Right ventricle myocardium inferior (tissue), 1 donor: Measurements from ENCODE around the gene MFAP4. TPM values are rescaled to one million over a fixed set of nuclear protein-coding genes. Genes with fewer than 3 reads are reported as not detected.

Source experiments
- ATAC-seq: fragments of 200-7000 bp; cut with Tn5 transposase; one replicate; pipeline ENCODE4 v1.9.1; 2020; ENCODE audit warnings: mild to moderate bottlenecking, moderate library complexity
- DNase-seq: peaks from one replicate; pipeline ENCODE4 v3.0.0; 2021; ENCODE audit errors: missing footprints
- intact Hi-C: fragments of 100-400 bp; cut with DNase I; formaldehyde crosslinking; loops from one replicate; pipeline ENCODE4 v1.11.0; 2022
- total RNA-seq: library from RNA; stranded (reverse); fragmentation: NEBNext Ultra II Directional; extraction: Animal tissue kit (Norgen Biotek cat#: 25700); gene quantifications from one replicate; pipeline ENCODE4 v1.2.1, GENCODE V29; 2021
- donor health status: DM: no; HTN: yes; CAD: no; lungs with severe emphysema.

Gene MFAP4
- total RNA-seq, 1 donor from 2014 or later: 53.5 TPM

GRCh38 chr17:19411631-19412030, 24.6 kb upstream of the MFAP4 start:
- DNase-seq (no peak), ATAC-seq (peak; percentile 17)

GRCh38 chr17:19410875-19411620, 24.1 kb upstream of the MFAP4 start, which contains the start of gene RNF112:
TSS of gene RNF112 (plus strand) at chr17:19411232. CDS start at chr17:19411409, 177 bp downstream.
- DNase-seq: no peak
- peak; percentile 61 for ATAC-seq
- intact Hi-C loops: no loop called here

More at GRCh38 chr17:19411631-19412030, 24.6 kb upstream of the MFAP4 start:
- intact Hi-C loops: no loop called here

DNA sequence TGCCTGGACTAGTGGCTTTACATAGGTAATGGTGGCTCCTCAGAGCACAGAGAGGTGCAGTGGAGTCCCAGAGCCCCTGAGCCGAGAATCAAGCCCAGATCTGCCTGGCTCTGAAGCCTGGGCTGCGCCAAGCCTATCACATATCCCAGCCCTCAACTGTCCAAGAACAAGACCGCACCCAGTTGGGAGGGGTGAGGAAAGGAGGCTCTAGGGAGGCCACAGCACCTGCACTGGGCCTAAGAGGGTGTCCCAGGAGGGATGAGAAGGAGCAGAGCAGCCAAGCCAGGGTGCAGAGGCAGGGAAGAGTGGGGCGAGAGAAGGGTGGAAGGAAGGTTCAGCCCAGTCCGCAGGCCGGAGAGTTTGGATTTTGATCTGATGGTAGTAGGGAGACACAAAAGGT, 23.1 kb upstream of the MFAP4 start:
- DNase-seq (no peak), ATAC-seq (no peak)
- intact Hi-C loops: no loop called here

DNA sequence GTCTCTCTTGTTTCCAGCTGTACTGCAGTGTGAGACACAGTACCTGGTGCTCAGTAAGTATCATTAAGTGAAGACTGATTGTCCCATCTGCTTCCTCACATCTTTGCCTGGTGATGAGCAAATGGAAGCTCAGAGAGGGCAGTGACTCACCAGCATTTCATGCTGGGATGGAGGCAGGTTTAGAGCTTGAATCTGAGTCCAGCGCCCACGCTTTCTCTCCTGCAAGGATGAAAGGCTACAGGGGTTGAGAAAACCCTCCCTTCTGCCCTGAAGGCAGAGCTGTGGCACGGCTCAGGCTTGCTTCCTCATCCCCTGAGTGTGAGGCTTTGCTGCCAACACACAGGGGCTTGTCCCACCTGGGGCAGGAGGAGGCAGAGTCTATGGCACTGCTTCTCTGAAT, 22.5 kb upstream of the MFAP4 start:
- DNase-seq (no peak), ATAC-seq (no peak)
- intact Hi-C loops: no loop called here

DNA sequence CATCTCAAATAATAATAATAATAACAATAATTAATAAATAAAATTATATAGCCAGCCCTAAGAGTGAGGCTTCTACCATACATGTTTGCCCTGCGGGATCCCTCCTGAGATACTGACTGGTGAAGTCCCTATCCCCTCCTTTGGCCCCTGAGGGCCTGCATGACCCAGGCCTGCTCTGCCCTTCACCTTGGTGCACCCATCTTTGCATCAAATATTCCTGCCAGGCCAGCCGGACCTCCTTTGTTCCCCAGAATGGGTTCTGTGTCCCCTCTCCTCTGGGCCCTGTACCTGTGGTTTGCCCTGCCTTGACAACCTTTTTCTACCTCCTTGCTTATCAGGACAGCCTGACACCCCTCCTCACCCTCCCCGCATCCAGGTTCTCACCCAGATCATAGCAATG, 22.1 kb upstream of the MFAP4 start:
- DNase-seq (no peak), ATAC-seq (no peak)
- intact Hi-C loops: no loop called here

DNA sequence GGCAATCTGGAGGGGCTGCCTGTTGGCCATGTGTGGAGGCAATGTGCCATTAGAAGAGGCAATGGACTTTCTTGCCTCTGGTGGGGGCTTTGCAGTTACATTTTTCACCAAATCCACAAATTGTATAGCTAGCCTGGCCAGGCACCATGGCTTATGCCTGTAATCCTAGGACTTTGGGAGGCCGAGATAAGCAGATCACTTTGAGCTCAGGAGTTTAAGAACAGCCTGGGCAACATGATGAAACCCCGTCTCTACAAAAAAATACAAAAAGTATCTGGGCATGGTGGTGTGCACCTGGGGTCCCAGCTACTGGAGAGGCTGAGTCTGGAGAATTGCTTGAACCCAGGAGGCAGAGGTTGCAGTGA, 21.3 kb upstream of the MFAP4 start:
- intact Hi-C loops: no loop called here
- DNase-seq: no peak
- ATAC-seq: no peak

- intact Hi-C loops: no loop called here
- no peak for ATAC-seq
- no peak for DNase-seq
Observed at GRCh38 chr17:19407601-19408345, 20.8 kb upstream of the MFAP4 start.

- intact Hi-C loops: no loop called here
- DNase-seq (no peak), ATAC-seq (no peak)
Observed at GRCh38 chr17:19405114-19405513, 18.1 kb upstream of the MFAP4 start.

DNA sequence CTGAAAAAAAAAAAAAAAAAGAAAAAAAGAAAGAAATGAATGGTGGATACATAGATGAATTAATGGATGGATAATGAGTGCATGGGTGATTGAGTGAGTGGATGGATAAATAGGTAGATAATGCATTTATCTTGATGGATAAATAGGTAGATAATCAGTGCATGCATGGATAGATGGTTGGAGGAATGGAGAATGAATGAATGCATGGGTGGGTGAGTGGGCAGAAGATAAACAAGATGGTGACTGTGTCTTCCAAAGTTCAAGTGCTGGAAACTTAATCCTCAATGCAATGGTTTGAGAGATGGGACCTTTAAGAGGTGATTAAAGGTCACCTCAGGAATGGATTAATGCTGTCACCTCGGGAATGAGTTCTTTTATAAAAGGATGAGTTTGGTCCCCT, 17.3 kb upstream of the MFAP4 start:
- DNase-seq (no peak), ATAC-seq (no peak)
- intact Hi-C loops: no loop called here

- DNase-seq (no peak), ATAC-seq (no peak)
- intact Hi-C loops: no loop called here
Observed at GRCh38 chr17:19403021-19403420, 16.0 kb upstream of the MFAP4 start.

- ATAC-seq: no peak
- intact Hi-C loops: no loop called here
Observed at GRCh38 chr17:19402171-19402570, 15.2 kb upstream of the MFAP4 start.

DNA sequence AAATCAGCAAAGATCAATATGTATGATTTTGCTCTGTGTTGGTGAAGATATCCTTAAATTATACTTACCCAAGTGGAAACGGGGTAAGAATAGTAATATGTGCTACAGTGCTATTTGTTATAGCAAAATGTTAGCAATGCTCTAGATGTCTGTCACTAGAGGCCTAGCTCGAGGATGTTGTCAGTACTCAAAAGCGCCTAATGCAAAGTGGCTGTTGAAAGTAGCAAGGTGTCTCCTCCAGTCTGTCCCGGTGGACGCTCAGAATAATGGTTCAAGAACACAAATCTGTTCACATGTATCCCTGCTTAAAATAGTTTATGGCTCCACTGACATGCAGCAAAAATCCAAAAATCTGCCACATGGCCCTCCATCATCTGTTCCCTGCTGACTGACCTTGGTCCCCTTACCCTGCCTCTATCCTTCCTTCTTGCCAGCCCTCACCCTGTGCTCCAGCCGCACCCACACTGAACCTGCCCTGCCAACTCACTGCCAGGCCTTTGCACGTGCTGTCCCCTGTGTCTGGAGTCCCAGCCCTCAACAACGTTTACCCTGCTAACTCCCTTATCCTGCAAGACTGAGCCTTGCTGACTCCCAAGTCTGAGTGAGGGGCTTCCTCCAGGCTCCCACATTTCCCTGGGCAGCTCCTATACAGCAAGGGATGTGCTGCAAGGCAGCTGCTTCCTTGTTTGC, 14.5 kb upstream of the MFAP4 start:
- ATAC-seq: peak; percentile 41
- no peak for DNase-seq
- intact Hi-C loops: no loop called here

More at GRCh38 chr17:19402171-19402570, 15.2 kb upstream of the MFAP4 start:
- DNase-seq: no peak

DNA sequence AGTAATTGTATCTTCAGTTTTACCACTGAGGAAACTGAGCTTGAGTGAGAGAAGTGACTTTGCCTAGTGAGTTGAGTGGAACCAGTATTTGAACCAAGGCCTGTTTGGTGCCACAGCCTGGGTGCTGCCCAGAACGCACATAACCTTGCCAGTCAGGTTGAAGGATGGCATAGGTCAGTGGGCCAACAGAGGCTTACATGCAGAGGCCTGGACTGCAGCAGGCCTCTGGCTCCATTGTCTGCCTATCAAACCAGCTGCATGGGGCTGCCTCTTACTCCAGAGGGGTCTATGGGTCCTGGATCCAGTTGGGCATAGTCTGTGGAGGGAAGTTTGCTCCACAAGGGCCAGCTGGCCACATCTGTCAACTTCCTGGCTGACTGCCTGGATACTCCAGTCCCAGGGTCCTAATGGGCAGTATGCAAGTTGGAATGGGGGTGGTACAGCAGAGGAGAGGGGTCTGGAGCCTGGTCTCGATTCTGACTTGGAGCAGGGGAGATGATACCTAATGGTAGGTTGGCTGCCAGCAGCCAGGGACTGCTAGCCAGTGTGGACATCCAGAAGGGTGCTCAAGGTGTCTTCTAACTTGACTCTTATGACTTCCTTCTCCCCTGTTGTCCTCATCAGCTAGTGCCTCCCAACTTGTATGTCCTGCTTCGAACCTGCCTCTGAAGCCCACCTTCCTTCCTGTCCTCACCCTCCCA, 12.9 kb upstream of the MFAP4 start:
- ATAC-seq: no peak
- intact Hi-C loops: no loop called here
- DNase-seq: peak; percentile 64

- ATAC-seq (peak; percentile 86), DNase-seq (peak; percentile 83)
- intact Hi-C loops: no loop called here
Observed at GRCh38 chr17:19398301-19399181, 11.6 kb upstream of the MFAP4 start.

DNA sequence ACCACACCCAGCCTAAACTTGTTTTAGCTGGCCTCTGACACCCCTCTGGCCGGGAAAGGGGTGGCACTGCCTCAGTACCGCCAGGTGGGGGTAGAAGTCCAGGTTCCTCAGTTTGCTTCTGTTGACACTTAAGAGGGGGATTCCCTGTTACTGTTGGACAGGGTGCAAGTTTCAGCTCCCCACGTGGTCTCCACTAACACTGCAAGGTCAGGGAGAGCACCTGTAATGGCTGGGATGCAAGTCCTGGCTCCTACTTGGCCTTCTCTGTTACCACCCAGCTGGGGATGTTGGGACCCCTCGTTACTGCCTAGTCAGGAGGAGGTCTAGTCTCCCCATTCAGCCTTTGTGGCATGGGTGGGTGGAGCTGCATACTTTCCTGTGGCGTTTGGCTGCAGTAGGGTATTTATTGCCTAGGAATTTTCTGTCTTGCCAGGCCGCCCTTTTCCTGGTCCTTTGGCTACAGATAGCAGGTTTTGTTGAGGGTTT, 10.6 kb upstream of the MFAP4 start:
- DNase-seq (peak; percentile 28), ATAC-seq (no peak)
- intact Hi-C loops: no loop called here

DNA sequence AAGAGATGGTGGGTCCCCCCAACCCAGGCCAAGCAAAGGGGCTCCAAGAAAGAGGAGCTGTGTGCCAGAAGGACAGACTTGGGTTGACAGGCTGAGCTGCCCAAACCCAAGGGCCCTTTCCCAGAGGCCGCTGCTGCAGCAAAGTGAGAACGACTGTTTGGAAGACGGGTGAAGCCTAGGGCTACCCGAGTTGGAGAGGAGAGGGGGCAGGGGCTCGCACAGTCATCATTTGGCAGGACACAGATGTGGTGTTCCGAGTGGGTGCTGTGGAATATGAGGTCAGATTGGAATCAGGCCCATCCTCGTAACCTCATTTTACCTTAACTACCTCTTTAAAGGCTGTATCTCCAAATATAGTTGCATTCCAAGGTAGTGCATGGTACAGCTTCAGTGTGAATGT, 5.3 kb upstream of the MFAP4 start:
- intact Hi-C loops: no loop called here
- DNase-seq: no peak
- ATAC-seq: no peak

DNA sequence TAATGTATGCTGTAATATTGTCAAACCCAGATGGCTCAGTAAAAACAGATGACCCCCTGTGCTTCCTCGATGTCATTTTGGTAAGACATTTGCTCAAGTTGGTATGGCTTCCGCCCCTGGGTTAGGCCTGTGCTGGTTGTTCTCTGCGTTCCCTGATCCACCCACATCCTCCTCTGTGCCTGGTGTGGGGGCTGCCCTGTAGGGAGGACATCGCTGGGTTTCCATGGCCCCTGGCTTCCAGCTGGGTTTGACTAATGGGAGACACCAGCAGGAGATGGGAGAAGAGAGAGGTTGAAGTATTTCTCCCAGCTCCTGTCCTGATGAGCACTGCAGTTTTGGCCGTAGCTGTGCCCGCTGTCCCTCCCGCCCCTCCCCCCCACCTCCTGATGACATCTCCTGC, 4.4 kb upstream of the MFAP4 start:
- no peak for DNase-seq

DNA sequence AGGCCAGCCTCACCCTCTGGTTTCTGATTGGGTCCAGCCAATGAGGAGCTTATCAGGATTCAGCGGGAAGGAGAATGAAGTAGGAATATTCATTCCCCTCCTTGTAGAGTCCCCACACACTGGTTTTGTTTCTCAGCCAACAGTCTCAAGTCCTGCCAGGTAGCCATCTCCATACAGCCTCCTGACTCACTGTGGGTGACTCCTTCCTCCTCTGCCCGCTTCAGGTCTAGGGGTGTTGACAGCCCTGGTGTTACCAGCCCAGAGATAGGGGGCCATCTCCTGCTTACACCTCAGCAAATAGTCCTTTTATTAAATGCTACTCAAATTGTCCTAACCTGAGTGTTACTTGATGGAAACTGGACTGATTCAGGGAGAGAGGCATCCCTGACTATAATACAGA, 4.0 kb upstream of the MFAP4 start:
- DNase-seq (no peak), ATAC-seq (no peak)
- intact Hi-C loops: no loop called here

More for the DNA sequence above, 4.4 kb upstream of the MFAP4 start:
- intact Hi-C loops: no loop called here
- ATAC-seq: no peak
